TTC549 (cell line): Measurements from ENCODE around the gene AMBRA1.

Source experiments
- FAIRE-seq: peaks from 2 replicates; lab custom pipeline; 2012; peaks lifted over from hg19 to GRCh38; lab: Jason Lieb, UNC

Gene AMBRA1

GRCh38 chr11:46574656-46575055, 19.2 kb downstream of the AMBRA1 start:
- FAIRE-seq = no peak

GRCh38 chr11:46570790-46571398, 22.9 kb downstream of the AMBRA1 start:
- FAIRE-seq = no peak

GRCh38 chr11:46565232-46565840, 28.5 kb downstream of the AMBRA1 start:
- FAIRE-seq = no peak

GRCh38 chr11:46564459-46564858, 29.4 kb downstream of the AMBRA1 start:
- FAIRE-seq = no peak

GRCh38 chr11:46562527-46562926, 31.3 kb downstream of the AMBRA1 start:
- no peak for FAIRE-seq

- no peak for FAIRE-seq
Measured at GRCh38 chr11:46560300-46560991, 33.4 kb downstream of the AMBRA1 start.

DNA sequence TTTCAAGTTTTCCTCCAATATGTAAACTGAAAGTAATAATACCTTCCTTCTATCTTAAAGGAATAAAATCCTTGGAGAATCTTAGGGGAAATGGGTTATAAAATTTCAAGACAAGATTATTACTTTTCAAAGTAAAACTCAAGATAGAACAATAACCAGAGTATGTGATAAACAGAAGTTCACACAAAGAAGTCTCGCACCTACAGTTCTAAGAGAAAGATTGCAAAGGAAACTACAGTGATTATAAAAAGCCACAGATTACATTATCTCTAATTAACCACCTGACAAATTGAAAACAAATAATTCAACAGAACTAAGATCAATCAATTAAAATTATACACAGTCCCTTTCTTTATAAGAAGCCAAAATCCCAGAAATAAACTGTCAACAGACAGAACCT, 34.0 kb downstream of the AMBRA1 start:
- no peak for FAIRE-seq

DNA sequence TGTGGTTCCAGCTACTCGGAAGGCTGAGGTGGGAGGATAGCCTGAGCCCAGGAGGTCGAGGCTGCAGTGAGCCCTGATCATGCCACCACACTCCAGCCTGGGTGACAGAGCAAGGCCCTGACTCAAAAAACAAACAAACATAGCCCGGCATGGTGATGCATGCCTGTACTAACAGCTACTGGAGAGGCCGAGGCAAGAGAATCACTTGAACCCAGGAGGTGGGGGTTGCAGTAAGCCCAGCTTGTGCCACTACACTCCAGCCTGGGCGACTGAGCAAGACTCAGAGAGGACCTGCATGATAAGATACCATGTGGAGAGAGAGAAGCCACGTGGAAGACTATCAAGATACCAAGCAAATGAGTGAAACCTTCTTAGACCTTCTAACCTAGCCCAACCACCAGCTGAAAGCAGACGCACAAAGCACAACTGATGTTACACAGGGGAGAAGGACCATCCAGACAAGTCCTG, 36.1 kb downstream of the AMBRA1 start:
- no peak for FAIRE-seq

GRCh38 chr11:46555267-46556054, 38.4 kb downstream of the AMBRA1 start:
- no peak for FAIRE-seq

DNA sequence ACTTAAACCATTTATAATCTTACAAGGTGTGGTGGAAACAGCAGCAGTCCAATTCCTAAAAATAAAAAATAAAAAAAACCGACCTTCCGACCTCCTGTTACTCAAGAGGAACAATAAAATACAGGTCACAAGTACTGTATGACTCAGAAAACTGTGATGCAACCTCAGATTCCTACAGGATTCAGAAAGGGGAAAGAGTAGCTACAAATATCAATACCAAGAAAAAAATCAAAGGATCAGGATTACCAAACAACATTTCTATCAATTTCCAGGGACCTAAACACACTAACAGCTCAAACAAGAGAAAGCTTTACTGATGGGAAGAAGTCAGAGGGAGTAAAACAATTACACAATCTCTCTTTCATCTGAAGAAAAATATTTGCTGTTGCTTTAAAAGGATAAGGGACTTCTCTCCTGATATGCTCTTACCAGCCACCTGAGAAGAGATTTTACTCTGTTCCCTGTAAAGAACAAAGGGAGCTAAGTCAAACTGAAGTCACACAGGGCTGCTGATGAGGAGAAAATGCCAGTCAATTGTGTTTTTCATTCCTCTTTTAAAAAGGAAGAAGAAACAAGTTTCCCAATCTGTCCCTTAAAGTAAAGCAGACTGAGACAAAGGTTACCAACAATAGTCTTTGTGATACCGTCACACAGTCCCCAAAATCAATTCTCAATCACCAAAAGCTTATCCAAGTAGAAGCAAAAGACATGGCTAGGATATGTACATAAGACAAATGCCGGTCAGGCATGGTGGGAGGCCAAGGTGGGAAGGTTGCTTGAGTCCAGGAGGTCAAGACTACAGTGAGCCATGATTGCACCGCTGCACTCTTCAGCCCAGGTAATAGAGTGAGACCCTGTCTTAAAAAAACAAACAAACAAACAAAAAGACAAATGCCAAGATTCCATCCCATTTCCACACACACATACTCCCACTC, 39.3 kb downstream of the AMBRA1 start:
- FAIRE-seq = no peak

- no peak for FAIRE-seq
Measured at GRCh38 chr11:46553814-46554212, 40.0 kb downstream of the AMBRA1 start.

DNA sequence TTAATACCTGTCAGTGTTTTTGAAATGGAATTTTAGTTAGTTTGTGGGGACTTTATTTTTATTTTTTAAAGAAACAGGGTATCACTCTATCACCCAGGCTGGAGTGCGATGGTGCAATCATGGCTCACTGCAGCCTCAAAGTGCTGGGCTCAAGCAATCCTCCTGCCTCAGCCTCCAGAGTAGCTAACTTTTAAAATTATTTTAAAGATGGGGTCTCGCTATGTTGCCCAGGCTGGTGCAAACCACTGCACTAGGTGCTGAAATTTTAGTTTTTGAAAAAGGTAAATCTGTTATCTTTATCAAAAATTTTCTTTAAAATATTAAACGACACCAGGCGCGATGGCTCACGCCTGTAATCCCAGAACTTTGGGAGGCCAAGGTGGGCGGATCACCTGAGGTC, 42.6 kb downstream of the AMBRA1 start:
- no peak for FAIRE-seq

GRCh38 chr11:46547579-46547978, 46.2 kb downstream of the AMBRA1 start:
- no peak for FAIRE-seq

GRCh38 chr11:46543564-46543963, 50.3 kb downstream of the AMBRA1 start:
- FAIRE-seq = no peak

DNA sequence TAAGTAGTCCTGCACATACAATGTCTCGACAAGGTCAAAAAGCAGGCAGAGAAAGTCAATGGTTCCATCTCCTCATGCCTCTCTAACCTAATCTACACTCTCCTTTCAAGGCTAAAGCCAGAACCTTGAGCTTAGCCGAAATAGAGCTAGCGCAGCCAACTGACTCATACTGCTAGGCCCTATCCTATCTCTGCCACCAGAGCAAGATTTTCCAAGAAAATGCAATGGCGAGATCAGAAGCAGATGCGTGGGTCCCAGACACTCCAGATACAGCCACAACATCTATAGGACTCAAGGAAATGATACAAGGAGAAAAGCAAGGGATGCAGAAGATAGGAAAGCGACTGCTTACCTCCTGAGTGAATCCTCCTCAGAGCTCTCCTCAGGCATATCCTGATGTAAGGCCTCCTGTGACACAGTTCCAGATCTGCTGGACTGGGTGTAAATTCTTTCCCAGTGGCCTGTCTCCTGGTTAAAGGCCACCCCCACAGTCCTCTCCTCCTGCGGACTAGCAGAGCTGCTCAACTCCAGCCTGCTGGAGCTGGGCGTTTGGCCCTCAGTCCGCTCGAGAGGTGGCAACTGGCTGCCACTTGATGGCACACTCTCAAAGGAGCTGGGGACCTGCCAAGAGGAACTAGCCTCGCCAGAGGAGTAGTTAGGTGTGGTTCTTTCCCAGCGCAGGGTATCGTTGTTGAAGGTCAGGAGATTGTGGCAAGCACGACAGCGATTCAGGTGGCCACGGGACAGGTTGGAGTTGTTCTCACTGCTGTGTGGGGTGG, 52.0 kb downstream of the AMBRA1 start:
- FAIRE-seq = no peak

DNA sequence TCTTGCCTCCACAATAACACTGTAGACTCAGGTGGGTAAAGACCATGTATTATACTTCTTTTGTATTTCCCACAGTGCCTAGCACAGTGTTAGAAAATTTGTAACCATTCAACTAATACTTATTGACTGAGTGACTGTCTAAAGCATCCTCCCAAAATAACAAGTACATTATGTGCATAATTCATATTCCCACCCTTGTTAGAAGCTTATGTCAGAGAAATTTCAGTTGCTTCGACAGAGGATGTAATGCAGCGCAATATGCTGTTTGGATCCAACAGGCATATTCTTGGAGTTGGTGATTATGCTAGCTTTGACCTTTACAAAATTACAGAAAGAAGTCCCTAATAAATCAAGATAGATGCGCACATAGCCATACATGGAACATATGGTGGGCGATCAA, 53.0 kb downstream of the AMBRA1 start:
- no peak for FAIRE-seq

GRCh38 chr11:46537537-46538295, 56.1 kb downstream of the AMBRA1 start:
- FAIRE-seq = no peak

GRCh38 chr11:46537121-46537520, 56.7 kb downstream of the AMBRA1 start:
- FAIRE-seq = no peak

GRCh38 chr11:46535688-46536087, 58.1 kb downstream of the AMBRA1 start:
- FAIRE-seq = no peak

DNA sequence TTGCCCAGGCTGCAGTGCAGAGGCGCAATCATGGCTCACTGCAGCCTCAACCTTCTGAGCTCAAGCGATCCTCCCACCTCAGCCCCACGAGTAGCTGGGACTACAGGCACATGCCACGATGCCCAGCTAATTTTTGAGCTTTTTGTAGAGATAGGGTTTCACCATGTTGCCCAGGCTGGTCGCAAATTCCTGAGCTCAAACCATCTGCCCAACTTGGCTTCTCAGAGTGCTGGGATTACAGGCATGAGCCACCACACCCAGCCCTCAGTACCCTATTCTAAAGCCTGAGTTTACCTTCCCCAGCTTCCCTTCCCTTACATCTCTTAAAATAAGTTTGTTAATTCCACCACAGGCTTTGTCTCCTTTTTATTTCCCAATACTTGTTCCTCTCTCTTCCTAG, 59.1 kb downstream of the AMBRA1 start:
- no peak for FAIRE-seq
